ENCODE data around the gene OTOA.

DNA sequence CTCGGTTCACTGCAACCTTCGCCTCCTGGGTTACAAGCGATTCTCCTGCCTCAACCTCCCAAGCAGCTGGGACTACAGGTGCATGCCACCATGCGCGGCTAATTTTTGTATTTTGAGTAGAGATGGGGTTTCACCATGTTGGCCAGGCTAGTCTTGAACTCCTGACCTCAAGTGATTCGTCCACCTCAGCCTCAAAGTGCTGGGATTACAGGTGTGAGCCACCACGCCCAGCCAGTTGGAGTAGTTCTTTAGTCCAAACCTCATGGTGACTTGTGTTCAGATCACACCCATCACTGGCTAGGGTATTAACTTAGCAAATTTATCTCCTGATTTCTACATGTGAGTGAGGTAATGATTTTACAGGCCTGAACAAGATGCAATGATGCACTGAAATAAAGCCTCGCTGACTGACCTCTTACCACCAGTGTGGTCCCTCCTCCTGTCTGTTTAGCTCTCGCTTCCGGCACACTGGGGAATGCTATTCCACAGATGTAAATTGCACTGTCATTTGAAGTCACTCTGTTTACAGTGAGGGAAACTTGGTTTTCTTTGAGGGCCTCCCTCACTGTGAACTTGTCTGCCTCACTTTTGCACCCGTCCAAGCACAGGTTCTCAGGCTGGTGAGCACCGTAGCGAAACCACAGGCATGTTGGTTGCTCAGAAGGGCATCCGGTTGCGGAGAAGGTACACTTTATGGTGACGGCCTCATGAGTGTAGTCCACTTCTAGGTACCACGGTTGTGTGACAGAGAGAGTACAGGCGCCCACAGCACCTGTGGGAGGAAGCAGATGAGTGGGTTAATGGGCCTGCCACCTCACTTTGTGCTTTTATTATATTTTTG lies 16.8 kb upstream of the OTOA start:
- no peak for TF ChIP-seq CTCF (IDR thresholded peaks at IDR 0.05; ENCODE audit: insufficient read depth, low read depth, low read length)
- TF ChIP-seq EZH2 (IDR thresholded peaks at IDR 0.05; ENCODE audit: insufficient read depth, low read length), result no peak

Measured in astrocyte (in vitro differentiated cells and primary cell).